Measurements from ENCODE around the gene PPP1R7.

PPP1R7 gene

GRCh38 chr2:241153616-241154015, 3.3 kb downstream of the PPP1R7 start:
- in situ Hi-C loops (cut with HindIII; ENCODE audit: low sequenced_read_pairs): no loop called here
- peak; percentile 42 for DNase-seq (ENCODE audit: low read depth, low spot score)
- H3K4me3 ChIP-seq (ENCODE audit: low read depth, low read length): no peak overlapping the region
- TF ChIP-seq, protein P1, sequence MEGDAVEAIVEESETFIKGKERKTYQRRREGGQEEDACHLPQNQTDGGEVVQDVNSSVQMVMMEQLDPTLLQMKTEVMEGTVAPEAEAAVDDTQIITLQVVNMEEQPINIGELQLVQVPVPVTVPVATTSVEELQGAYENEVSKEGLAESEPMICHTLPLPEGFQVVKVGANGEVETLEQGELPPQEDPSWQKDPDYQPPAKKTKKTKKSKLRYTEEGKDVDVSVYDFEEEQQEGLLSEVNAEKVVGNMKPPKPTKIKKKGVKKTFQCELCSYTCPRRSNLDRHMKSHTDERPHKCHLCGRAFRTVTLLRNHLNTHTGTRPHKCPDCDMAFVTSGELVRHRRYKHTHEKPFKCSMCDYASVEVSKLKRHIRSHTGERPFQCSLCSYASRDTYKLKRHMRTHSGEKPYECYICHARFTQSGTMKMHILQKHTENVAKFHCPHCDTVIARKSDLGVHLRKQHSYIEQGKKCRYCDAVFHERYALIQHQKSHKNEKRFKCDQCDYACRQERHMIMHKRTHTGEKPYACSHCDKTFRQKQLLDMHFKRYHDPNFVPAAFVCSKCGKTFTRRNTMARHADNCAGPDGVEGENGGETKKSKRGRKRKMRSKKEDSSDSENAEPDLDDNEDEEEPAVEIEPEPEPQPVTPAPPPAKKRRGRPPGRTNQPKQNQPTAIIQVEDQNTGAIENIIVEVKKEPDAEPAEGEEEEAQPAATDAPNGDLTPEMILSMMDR (IDR thresholded peaks at IDR 0.05; ENCODE audit: low read depth, low read length): no peak

GRCh38 chr2:241154915-241155314, 4.6 kb downstream of the PPP1R7 start:
- TF ChIP-seq, protein P1 (IDR thresholded peaks at IDR 0.05; ENCODE audit: low read depth, low read length): no peak
- no peak overlapping the region for H3K4me3 ChIP-seq (ENCODE audit: low read depth, low read length)
- in situ Hi-C loops (cut with HindIII; ENCODE audit: low sequenced_read_pairs): no loop called here
- peak; percentile 23 for DNase-seq (ENCODE audit: low read depth, low spot score)

DNA sequence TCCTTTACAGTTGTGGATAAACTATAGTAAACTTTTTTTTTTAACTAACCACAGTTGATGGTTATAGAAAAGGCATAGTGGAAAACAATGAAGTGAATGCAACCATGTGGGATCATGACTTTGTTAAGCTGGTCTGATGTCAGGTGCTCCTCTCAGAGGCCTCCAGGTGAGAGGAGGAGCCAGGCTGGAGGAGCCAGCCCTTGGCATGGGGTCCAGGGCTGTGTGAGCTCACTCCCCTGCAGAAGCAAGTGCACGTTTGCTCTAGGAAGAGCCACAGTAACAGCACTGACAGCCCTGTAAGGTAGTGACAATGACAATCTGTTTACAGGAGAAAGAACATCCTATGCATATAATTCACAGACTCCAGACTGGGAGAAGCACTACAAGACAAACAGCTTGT, 5.7 kb downstream of the PPP1R7 start:
- in situ Hi-C loops (cut with HindIII; ENCODE audit: low sequenced_read_pairs): no loop called here
- H3K4me3 ChIP-seq (ENCODE audit: low read depth, low read length): no peak overlapping the region
- no peak for DNase-seq (ENCODE audit: low read depth, low spot score)
- TF ChIP-seq, protein P1 (IDR thresholded peaks at IDR 0.05; ENCODE audit: low read depth, low read length): no peak

DNA sequence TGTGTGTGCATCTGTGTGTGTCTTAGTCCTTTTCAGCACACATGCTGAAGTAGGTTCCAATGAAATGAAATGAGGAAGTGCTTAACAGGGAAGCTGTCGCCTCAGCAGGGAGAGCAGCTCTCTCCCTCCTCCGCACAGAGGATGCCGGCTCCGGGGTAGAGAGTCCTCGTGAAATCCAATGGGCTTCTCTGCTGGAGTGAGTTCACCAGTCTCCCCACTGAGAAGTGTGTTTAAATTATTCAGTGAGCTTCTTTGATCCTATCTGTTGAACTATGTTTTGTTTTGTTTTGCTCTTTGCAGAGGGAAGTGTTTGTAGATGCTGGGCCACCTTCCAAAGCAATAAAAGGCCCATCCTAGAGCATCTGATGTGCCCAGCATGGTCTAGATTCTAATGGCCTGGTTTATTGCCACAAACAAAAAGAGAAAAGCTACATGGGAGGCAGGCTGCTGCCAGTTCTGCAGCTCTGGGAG, 6.7 kb downstream of the PPP1R7 start:
- DNase-seq (ENCODE audit: low read depth, low spot score): peak; percentile 21
- in situ Hi-C loops (cut with HindIII; ENCODE audit: low sequenced_read_pairs): no loop called here
- TF ChIP-seq, protein P1 (IDR thresholded peaks at IDR 0.05; ENCODE audit: low read depth, low read length): no peak
- H3K4me3 ChIP-seq (ENCODE audit: low read depth, low read length): no peak overlapping the region

DNA sequence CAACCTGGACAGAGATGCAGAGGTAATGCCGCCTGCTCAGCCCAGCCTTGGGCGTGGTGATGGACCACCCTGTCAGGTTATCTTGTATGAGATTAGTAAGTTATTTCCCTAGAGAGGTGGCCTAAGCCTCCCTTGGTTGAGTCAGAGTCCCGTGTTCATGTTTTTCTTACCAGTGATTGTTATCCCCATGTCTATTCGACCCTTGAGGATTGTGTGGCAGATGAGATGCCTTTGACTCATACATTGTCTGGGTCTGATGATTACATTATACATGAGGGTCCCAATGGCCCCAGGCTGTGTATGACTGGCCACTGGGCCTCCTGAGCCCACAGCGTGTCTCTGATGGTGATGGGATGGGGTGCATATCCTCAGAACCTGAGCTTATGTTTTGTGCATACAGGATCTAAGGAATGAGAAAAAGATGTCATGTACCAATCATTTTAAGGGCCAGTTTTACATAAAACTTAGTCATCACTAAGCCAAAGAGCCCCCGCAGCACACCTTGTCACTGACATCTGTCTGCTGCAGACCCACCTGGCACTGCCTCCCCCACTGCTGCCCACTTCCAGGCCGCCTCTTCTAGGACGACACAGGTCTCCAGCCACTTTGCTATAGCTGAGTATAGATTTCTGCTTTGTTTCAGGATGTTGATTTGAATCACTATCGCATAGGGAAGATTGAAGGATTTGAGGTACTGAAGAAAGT, 7.7 kb downstream of the PPP1R7 start:
- TF ChIP-seq, protein P1 (IDR thresholded peaks at IDR 0.05; ENCODE audit: low read depth, low read length): no peak
- DNase-seq (ENCODE audit: low read depth, low spot score): peak; percentile 23
- H3K4me3 ChIP-seq (ENCODE audit: low read depth, low read length): no peak overlapping the region
- in situ Hi-C loops (cut with HindIII; ENCODE audit: low sequenced_read_pairs): no loop called here

DNA sequence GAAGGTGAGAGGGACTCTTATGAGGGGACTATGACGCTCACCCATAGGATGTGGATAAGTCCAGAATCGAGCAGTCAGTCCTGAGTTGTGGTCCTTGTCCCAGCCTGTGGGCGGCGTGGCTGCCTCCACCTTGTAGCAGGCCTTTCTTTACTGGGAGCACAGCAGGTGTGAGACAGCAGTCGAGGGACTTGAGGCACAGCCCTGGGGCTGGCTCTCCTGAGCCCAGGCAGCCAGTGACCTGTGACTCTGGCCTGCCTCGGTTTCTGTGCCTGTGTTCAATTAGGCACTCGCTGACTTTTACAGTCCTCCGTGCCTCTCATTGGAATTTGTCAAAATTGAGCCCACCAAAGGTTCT, 8.3 kb downstream of the PPP1R7 start:
- no peak for DNase-seq (ENCODE audit: low read depth, low spot score)
- TF ChIP-seq, protein P1 (IDR thresholded peaks at IDR 0.05; ENCODE audit: low read depth, low read length): no peak

More for the DNA sequence above, 8.3 kb downstream of the PPP1R7 start:
- H3K4me3 ChIP-seq (ENCODE audit: low read depth, low read length): no peak overlapping the region
- in situ Hi-C loops (cut with HindIII; ENCODE audit: low sequenced_read_pairs): no loop called here
